GM19395 (cell line): Measurements from ENCODE around the gene DYNAP.

Experiments used
- ATAC-seq: cut with Tn5 transposase; IDR thresholded peaks from one replicate; pipeline ENCODE4 v1.9.1; 2021; ENCODE audit warnings: mild to moderate bottlenecking, moderate library complexity; ENCODE audit not compliant: unreplicated experiment

The DYNAP gene

GRCh38 chr18:54630963-54631362, 39.9 kb downstream of the DYNAP start:
- ATAC-seq = no peak

- no peak for ATAC-seq
Observed at GRCh38 chr18:54636217-54636616, 45.2 kb downstream of the DYNAP start.

- no peak for ATAC-seq
Observed at GRCh38 chr18:54641734-54642133, 50.7 kb downstream of the DYNAP start.

- ATAC-seq = no peak
Observed at GRCh38 chr18:54647176-54647575, 56.1 kb downstream of the DYNAP start.
